ENCODE results near the gene CHMP4A. TPM values are rescaled to one million over a fixed set of nuclear protein-coding genes. Genes with fewer than 3 reads are reported as not detected.

CHMP4A gene
- total and polyA plus RNA-seq, 2 of the 13 experiments (the other 11 are each of a cell fraction or from before 2014, with no cell fraction given) = 83.6 to 113 TPM

DNA sequence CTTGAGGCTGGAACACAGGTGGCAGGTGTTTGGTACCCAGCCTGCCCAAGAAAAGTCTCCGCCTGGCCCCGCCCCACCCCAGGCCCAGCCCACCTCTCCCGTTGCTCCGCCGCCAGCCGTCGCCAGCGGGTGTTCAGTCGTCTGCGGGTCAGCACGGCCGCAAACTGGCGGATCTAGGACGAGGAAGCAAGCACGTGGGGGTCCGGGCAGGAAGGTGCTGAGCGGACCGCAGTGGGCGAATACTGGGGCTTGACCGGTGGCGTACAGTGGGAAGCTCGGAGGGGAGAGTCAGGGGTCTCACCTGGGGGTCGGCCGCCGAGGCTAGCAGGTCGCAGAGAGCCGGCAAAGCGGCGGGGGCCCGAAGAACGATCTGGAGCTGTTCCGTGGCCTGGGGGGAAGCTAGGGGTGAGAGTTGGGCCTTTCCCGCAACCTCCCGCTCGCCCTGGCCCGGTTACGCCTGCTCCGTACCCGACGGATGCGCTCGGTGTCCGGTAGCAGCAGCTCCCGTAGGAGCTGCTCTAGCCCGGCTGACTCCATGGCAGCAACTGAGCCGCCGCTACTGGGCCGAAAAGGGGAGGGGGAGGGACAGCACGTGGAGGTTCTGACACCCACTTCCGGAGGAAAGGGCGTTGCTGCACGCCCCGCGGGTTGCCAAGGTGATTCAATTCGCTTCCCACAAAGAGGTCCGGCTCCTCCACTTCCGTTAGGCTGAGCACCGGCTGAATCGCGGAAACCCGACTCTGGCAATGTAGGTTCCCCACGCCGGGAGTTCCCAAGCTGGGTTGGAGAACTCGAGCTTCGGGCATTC is 24.8 kb downstream of the CHMP4A start, which contains the start of gene IPO4 (continued):
- TF ChIP-seq BCL6 (CRISPR knock-in tag; IDR thresholded peaks at IDR 0.05) (peak; percentile 83), NFATC3 (CRISPR knock-in tag; IDR thresholded peaks at IDR 0.05) (0 out of 2 replicates have a peak, but pooled peaks have one; percentile 84), TCF7L2 (IDR thresholded peaks at IDR 0.05; ENCODE audit: low read depth, low read length) (no peak), ZNF598 (CRISPR knock-in tag; IDR thresholded peaks at IDR 0.05; ENCODE audit: borderline replicate concordance) (peak; percentile 99), GPN1 (CRISPR knock-in tag; IDR thresholded peaks at IDR 0.05; ENCODE audit: borderline replicate concordance) (no peak; the same call in 1 of the 2 replicates), DNMT1 (CRISPR knock-in tag; IDR thresholded peaks at IDR 0.05) (peak; percentile 97; the same call in 1 of the 2 replicates), ETV6 (CRISPR knock-in tag; conservative IDR thresholded peaks at IDR 0.05) (peak; percentile 99), ZNF101 (CRISPR knock-in tag; IDR thresholded peaks at IDR 0.05; ENCODE audit: borderline replicate concordance, low read depth) (peak; percentile 92; the same call in 1 of the 2 replicates), ARNTL (CRISPR knock-in tag; IDR thresholded peaks at IDR 0.05) (peak; percentile 97), ZNF256 (CRISPR knock-in tag; conservative IDR thresholded peaks at IDR 0.05) (peak; percentile 94), ZNF879 (CRISPR knock-in tag; IDR thresholded peaks at IDR 0.05) (peak; percentile 65), PPARG (CRISPR knock-in tag; conservative IDR thresholded peaks at IDR 0.05) (peak; percentile 91), ZSCAN20 (CRISPR knock-in tag; IDR thresholded peaks at IDR 0.05; ENCODE audit: borderline replicate concordance) (peak; percentile 96), FOXC1 (CRISPR knock-in tag; IDR thresholded peaks at IDR 0.05; ENCODE audit: borderline replicate concordance) (peak; percentile 99), POLR2G (IDR thresholded peaks at IDR 0.05; ENCODE audit: low read depth, low read length) (peak; percentile 100), ZFP37 (CRISPR knock-in tag; IDR thresholded peaks at IDR 0.05; ENCODE audit: borderline replicate concordance) (0 out of 2 replicates have a peak, but pooled peaks have one; percentile 85), BORCS8-MEF2B (CRISPR knock-in tag; IDR thresholded peaks at IDR 0.05) (peak; percentile 99), RBAK (CRISPR knock-in tag; IDR thresholded peaks at IDR 0.05) (no peak), CREM (IDR thresholded peaks at IDR 0.05) (peak; percentile 97; the same call in 1 of the 2 replicates), CREM (CRISPR knock-in tag; IDR thresholded peaks at IDR 0.05) (no peak; the same call in 1 of the 2 replicates), ZNF564 (CRISPR knock-in tag; IDR thresholded peaks at IDR 0.05) (no peak)
- TF ChIP-seq, protein P1, sequence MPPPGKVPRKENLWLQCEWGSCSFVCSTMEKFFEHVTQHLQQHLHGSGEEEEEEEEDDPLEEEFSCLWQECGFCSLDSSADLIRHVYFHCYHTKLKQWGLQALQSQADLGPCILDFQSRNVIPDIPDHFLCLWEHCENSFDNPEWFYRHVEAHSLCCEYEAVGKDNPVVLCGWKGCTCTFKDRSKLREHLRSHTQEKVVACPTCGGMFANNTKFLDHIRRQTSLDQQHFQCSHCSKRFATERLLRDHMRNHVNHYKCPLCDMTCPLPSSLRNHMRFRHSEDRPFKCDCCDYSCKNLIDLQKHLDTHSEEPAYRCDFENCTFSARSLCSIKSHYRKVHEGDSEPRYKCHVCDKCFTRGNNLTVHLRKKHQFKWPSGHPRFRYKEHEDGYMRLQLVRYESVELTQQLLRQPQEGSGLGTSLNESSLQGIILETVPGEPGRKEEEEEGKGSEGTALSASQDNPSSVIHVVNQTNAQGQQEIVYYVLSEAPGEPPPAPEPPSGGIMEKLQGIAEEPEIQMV (CRISPR knock-in tag; IDR thresholded peaks at IDR 0.05; ENCODE audit: low read depth) = peak; percentile 84; the same call in 1 of the 2 replicates
- TF ChIP-seq, protein P2, sequence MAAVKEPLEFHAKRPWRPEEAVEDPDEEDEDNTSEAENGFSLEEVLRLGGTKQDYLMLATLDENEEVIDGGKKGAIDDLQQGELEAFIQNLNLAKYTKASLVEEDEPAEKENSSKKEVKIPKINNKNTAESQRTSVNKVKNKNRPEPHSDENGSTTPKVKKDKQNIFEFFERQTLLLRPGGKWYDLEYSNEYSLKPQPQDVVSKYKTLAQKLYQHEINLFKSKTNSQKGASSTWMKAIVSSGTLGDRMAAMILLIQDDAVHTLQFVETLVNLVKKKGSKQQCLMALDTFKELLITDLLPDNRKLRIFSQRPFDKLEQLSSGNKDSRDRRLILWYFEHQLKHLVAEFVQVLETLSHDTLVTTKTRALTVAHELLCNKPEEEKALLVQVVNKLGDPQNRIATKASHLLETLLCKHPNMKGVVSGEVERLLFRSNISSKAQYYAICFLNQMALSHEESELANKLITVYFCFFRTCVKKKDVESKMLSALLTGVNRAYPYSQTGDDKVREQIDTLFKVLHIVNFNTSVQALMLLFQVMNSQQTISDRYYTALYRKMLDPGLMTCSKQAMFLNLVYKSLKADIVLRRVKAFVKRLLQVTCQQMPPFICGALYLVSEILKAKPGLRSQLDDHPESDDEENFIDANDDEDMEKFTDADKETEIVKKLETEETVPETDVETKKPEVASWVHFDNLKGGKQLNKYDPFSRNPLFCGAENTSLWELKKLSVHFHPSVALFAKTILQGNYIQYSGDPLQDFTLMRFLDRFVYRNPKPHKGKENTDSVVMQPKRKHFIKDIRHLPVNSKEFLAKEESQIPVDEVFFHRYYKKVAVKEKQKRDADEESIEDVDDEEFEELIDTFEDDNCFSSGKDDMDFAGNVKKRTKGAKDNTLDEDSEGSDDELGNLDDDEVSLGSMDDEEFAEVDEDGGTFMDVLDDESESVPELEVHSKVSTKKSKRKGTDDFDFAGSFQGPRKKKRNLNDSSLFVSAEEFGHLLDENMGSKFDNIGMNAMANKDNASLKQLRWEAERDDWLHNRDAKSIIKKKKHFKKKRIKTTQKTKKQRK (IDR thresholded peaks at IDR 0.05; ENCODE audit: low read length) = no peak

Data from HepG2 (cell line).